Measurements from ENCODE around the gene SNTA1.

GRCh38 chr20:33443006-33443511, 504 bp downstream of the SNTA1 start:
- TF ChIP-seq EZH2 (IDR thresholded peaks at IDR 0.05), result no peak
- TF ChIP-seq POLR2AphosphoS5 (IDR thresholded peaks at IDR 0.05; ENCODE audit: borderline replicate concordance, low read depth, low read length), result no peak
